Gastrocnemius medialis (tissue), 4 donors: ENCODE data around the gene RNF125.

Source experiments
- CTCF ChIP-seq, 5 experiments: fragments of 450-650 bp in 3 of 5; fragments of 200-600 bp in 2 of 5; sonication (generic) in 2 of 5; IDR thresholded peaks in 4 of 5; conservative IDR thresholded peaks in 1 of 5; 1 replicate in 4 of 5; 2 replicates in 1 of 5; pipeline ENCODE4 v1.5.1; 2016 to 2019; ENCODE audit warnings: antibody characterized with exemption in 5 of 5, mild to moderate bottlenecking in 3 of 5, moderate library complexity in 3 of 5
- POLR2A ChIP-seq, 2 donors: fragments of 450-650 bp; IDR thresholded peaks; one replicate each; pipeline ENCODE4 v1.6.1; 2017; ENCODE audit warnings: antibody characterized with exemption in 2 of 2, mild to moderate bottlenecking in 2 of 2, moderate library complexity in 2 of 2

DNA sequence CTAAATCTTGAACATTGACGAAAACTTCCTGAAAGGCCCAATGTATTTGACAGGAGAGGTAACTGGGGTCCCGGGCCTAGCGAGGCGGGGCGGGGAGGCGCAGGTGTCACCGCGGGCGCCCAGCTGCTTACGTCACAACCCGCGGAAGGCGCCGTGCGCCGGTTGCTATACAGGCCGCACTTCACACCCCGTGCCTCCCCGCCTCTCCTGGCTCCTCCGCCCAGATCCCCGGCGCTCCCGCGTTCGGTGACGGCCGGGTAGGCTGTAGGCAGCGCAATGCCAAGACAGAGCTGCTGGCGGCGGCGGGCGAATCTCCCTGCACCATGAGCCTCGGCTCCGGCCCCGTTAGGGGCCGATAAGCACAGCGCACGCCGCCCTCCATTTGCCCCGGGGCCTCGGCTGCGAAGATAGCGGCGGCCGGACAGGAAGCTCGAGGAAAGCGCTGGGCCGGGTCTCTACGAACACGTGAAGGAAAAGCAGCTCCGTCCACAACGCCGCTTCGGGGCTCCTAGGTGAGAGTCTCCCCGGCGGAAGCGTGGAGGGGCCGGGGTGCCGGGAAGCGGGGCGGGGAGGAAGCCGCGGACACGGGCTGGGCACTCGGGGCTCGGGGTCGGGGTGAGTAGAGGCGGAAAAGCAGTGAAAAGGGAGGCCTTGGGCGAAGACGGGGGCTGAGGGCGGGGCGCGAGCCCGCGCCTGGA is 73.2 kb downstream of the RNF125 start, which contains the start of gene RNF138:
- TF ChIP-seq CTCF (IDR thresholded peaks at IDR 0.05 in 4 of 5, conservative IDR thresholded peaks at IDR 0.05 in 1 of 5) (no peak), POLR2A (IDR thresholded peaks at IDR 0.05) (peak; percentile 69 to 73)
